Trophoblast cell (in vitro differentiated cells and primary cell): ENCODE data around the gene SLC26A2.
A peak's percentile ranks its signal among the peaks of the same experiment; 100 is the strongest.

Experiments used
- DNase-seq, 2 donors: peaks; one replicate each; pipeline ENCODE4 v3.0.0-alpha.2; 2016
- H2AFZ ChIP-seq: 2 replicates; pipeline ENCODE4 v1.6.1; 2013; ENCODE audit warnings: low read length, moderate library complexity, mild to moderate bottlenecking; ENCODE audit not compliant: insufficient read depth, poor library complexity
- H2AK5ac ChIP-seq: 2 replicates; pipeline ENCODE4 v1.6.1; 2013; ENCODE audit warnings: mild to moderate bottlenecking, low read length
- H2BK120ac ChIP-seq: 2 replicates; pipeline ENCODE4 v1.6.1; 2013; ENCODE audit warnings: low read length, mild to moderate bottlenecking, moderate library complexity; ENCODE audit not compliant: insufficient read depth, poor library complexity
- H2BK12ac ChIP-seq: 2 replicates; pipeline ENCODE4 v1.6.1; 2013; ENCODE audit warnings: mild to moderate bottlenecking, low read length, moderate library complexity
- H2BK5ac ChIP-seq: 2 replicates; pipeline ENCODE4 v1.6.1; 2013; ENCODE audit warnings: low read length, low read depth, moderate library complexity, mild to moderate bottlenecking; ENCODE audit not compliant: poor library complexity
- H3K14ac ChIP-seq: 2 replicates; pipeline ENCODE4 v1.6.1; 2013; ENCODE audit warnings: mild to moderate bottlenecking, low read length
- H3K18ac ChIP-seq: 2 replicates; pipeline ENCODE4 v1.6.1; 2013; ENCODE audit warnings: mild to moderate bottlenecking, low read length
- H3K23ac ChIP-seq: 2 replicates; pipeline ENCODE4 v1.6.1; 2013; ENCODE audit warnings: low read length
- H3K27ac ChIP-seq: 2 replicates; pipeline ENCODE4 v1.5.1; 2013; ENCODE audit warnings: low read depth, mild to moderate bottlenecking, inconsistent platforms, low read length, moderate library complexity
- H3K27me3 ChIP-seq: 2 replicates; pipeline ENCODE4 v1.6.1; 2013; ENCODE audit warnings: inconsistent platforms, mild to moderate bottlenecking, low read length, moderate library complexity; ENCODE audit not compliant: insufficient read depth
- H3K36me3 ChIP-seq, 2 experiments: 1 replicate in 1 of 2; 2 replicates in 1 of 2; pipeline ENCODE4 v1.6.1; 2013; ENCODE audit warnings: low read length in 2 of 2, mild to moderate bottlenecking in 2 of 2, moderate library complexity in 1 of 2; ENCODE audit not compliant: insufficient read depth in 2 of 2, control insufficient read depth in 1 of 2
- H3K4ac ChIP-seq: 2 replicates; pipeline ENCODE4 v1.6.1; 2013; ENCODE audit warnings: low read depth, mild to moderate bottlenecking, low read length, moderate library complexity
- H3K4me1 ChIP-seq, 2 experiments: 1 replicate in 1 of 2; 2 replicates in 1 of 2; pipeline ENCODE4 v1.6.1; 2013; ENCODE audit warnings: low read length in 2 of 2, mild to moderate bottlenecking in 2 of 2, moderate library complexity in 1 of 2; ENCODE audit not compliant: insufficient read depth in 2 of 2, control insufficient read depth in 1 of 2
- H3K4me2 ChIP-seq: 2 replicates; pipeline ENCODE4 v1.6.1; 2013; ENCODE audit warnings: inconsistent platforms, mild to moderate bottlenecking, low read length, moderate library complexity
- H3K4me3 ChIP-seq: 2 replicates; pipeline ENCODE4 v1.5.1; 2013; ENCODE audit warnings: mild to moderate bottlenecking, low read depth, low read length, inconsistent platforms
- H3K79me1 ChIP-seq: one replicate; pipeline ENCODE4 v1.6.1; 2013; ENCODE audit warnings: low read length
- H3K79me2 ChIP-seq: 2 replicates; pipeline ENCODE4 v1.6.1; 2013; ENCODE audit warnings: low read length, mild to moderate bottlenecking; ENCODE audit not compliant: control insufficient read depth, insufficient read depth, poor library complexity
- H3K9ac ChIP-seq: 2 replicates; pipeline ENCODE4 v1.6.1; 2013; ENCODE audit warnings: mild to moderate bottlenecking, low read length
- H3K9me3 ChIP-seq: 2 replicates; pipeline ENCODE4 v1.6.1; 2013; ENCODE audit warnings: low read depth, mild to moderate bottlenecking, control low read depth, inconsistent platforms, low read length; ENCODE audit not compliant: insufficient read depth
- H4K12ac ChIP-seq: 2 replicates; pipeline ENCODE4 v1.6.1; 2013; ENCODE audit warnings: low read depth, mild to moderate bottlenecking, low read length, moderate library complexity
- H4K8ac ChIP-seq: 2 replicates; pipeline ENCODE4 v1.6.1; 2013; ENCODE audit warnings: low read depth, mild to moderate bottlenecking, low read length, moderate library complexity
- H4K91ac ChIP-seq: one replicate; pipeline ENCODE4 v1.6.1; 2013; ENCODE audit warnings: low read depth, mild to moderate bottlenecking, low read length, moderate library complexity
- WGBS: extraction: QIAGEN DNeasy Blood & Tissue Kit; methylation state at CpG from one replicate; pipeline ENCODE4 v1.1.7; 2013; ENCODE audit warnings: missing lambda C conversion rate; ENCODE audit not compliant: insufficient read length, insufficient coverage; ENCODE audit errors: extremely low coverage; 5-methylcytosine and 5-hydroxymethylcytosine counted together

The SLC26A2 gene

GRCh38 chr5:150001660-150002486 is 41.3 kb downstream of the SLC26A2 start:
- WGBS = no CpG with 5 or more reads among the region's 8 CpGs
- Histone ChIP-seq H3K27me3 (no peaks in the 10 kb centered on the region), H3K4me3 (no peak overlapping the region), H3K4me2 (peak overlapping the region; percentile 75), H2AK5ac (no peak overlapping the region), H3K14ac (no peak overlapping the region), H3K18ac (no peak overlapping the region), H3K79me2 (peaks cover 12% of the 10 kb centered on the region), H2BK120ac (no peak overlapping the region), H3K9ac (no peak overlapping the region), H3K4ac (peak overlapping the region; percentile 96), H3K27ac (no peak overlapping the region), H3K4me1 (peaks cover 4 to 10% of the 10 kb centered on the region in 2 experiments), H2BK12ac (no peak overlapping the region), H3K23ac (no peak overlapping the region), H4K12ac (no peak overlapping the region), H2AFZ (no peak overlapping the region), H3K9me3 (no peaks in the 10 kb centered on the region), H3K36me3 (peaks cover 4 to 8% of the 10 kb centered on the region in 2 experiments), H4K91ac (no peak overlapping the region), H2BK5ac (no peak overlapping the region), H4K8ac (no peak overlapping the region), H3K79me1 (peaks cover 14% of the 10 kb centered on the region)
- peak; percentile 57 to 76 for DNase-seq

- Histone ChIP-seq H2AK5ac (no peak overlapping the region), H3K27me3 (no peaks in the 10 kb centered on the region), H3K79me2 (peaks cover 2% of the 10 kb centered on the region), H2BK12ac (no peak overlapping the region), H4K12ac (no peak overlapping the region), H3K9ac (no peak overlapping the region), H2AFZ (no peak overlapping the region), H3K9me3 (no peaks in the 10 kb centered on the region), H3K4ac (no peak overlapping the region), H3K4me2 (no peak overlapping the region), H3K79me1 (no peaks in the 10 kb centered on the region), H2BK5ac (no peak overlapping the region), H3K23ac (no peak overlapping the region), H2BK120ac (no peak overlapping the region), H3K14ac (no peak overlapping the region), H3K4me3 (no peak overlapping the region), H4K8ac (no peak overlapping the region), H4K91ac (no peak overlapping the region), H3K27ac (no peak overlapping the region), H3K36me3 (peaks cover 18 to 28% of the 10 kb centered on the region in 2 experiments), H3K4me1 (peaks cover 3 to 4% of the 10 kb centered on the region in 2 experiments), H3K18ac (no peak overlapping the region)
- no CpG with 5 or more reads among the region's 4 CpGs for WGBS
- no peak for DNase-seq
Observed at GRCh38 chr5:150006318-150006717, 45.8 kb downstream of the SLC26A2 start.

- no peak overlapping the region for H4K8ac ChIP-seq
- no peak overlapping the region for H3K4me2 ChIP-seq
- H3K14ac ChIP-seq = no peak overlapping the region
- peaks cover 2% of the 10 kb centered on the region in 2 experiments for H3K4me1 ChIP-seq
- no peak for DNase-seq
- H3K9me3 ChIP-seq = no peaks in the 10 kb centered on the region
- H3K4ac ChIP-seq = no peak overlapping the region
- H2AK5ac ChIP-seq = no peak overlapping the region
- no peak overlapping the region for H2AFZ ChIP-seq
- H3K9ac ChIP-seq = no peak overlapping the region
- H3K18ac ChIP-seq = no peak overlapping the region
- no peaks in the 10 kb centered on the region for H3K27me3 ChIP-seq
- H3K36me3 ChIP-seq = peaks cover 18 to 31% of the 10 kb centered on the region in 2 experiments
- no peak overlapping the region for H4K91ac ChIP-seq
- no peak overlapping the region for H4K12ac ChIP-seq
- no peak overlapping the region for H3K23ac ChIP-seq
- no peak overlapping the region for H3K4me3 ChIP-seq
- no peak overlapping the region for H2BK120ac ChIP-seq
- no peak overlapping the region for H2BK5ac ChIP-seq
- H2BK12ac ChIP-seq = no peak overlapping the region
- peaks cover 2% of the 10 kb centered on the region for H3K79me2 ChIP-seq
- H3K27ac ChIP-seq = no peak overlapping the region
- no peaks in the 10 kb centered on the region for H3K79me1 ChIP-seq
Observed at GRCh38 chr5:150007050-150007449, 46.5 kb downstream of the SLC26A2 start.

GRCh38 chr5:150009671-150010387 is 49.3 kb downstream of the SLC26A2 start:
- H3K79me2 ChIP-seq = no peaks in the 10 kb centered on the region
- H4K12ac ChIP-seq = no peak overlapping the region
- no peak overlapping the region for H2AK5ac ChIP-seq
- no peak overlapping the region for H3K18ac ChIP-seq
- H3K4me1 ChIP-seq = no peaks in the 10 kb centered on the region
- no peak overlapping the region for H3K23ac ChIP-seq
- H3K4ac ChIP-seq = no peak overlapping the region
- no peak overlapping the region for H2BK120ac ChIP-seq
- H3K4me2 ChIP-seq = no peak overlapping the region
- H3K14ac ChIP-seq = no peak overlapping the region
- H2BK5ac ChIP-seq = no peak overlapping the region
- no peak overlapping the region for H2AFZ ChIP-seq
- H3K9me3 ChIP-seq = no peaks in the 10 kb centered on the region
- DNase-seq = no peak
- H4K8ac ChIP-seq = no peak overlapping the region
- no peak overlapping the region for H3K9ac ChIP-seq
- H3K27ac ChIP-seq = no peak overlapping the region
- WGBS = no CpG with 5 or more reads among the region's 6 CpGs
- H3K27me3 ChIP-seq = no peaks in the 10 kb centered on the region
- no peak overlapping the region for H3K4me3 ChIP-seq
- no peak overlapping the region for H4K91ac ChIP-seq
- H2BK12ac ChIP-seq = no peak overlapping the region
- peaks cover 19 to 44% of the 10 kb centered on the region in 2 experiments for H3K36me3 ChIP-seq
- no peaks in the 10 kb centered on the region for H3K79me1 ChIP-seq
